Spleen (tissue), 11 donors: ENCODE data around the gene AHI1. TPM values are rescaled to one million over a fixed set of nuclear protein-coding genes. Genes with fewer than 3 reads are reported as not detected.

Experiments
- DNase-seq: peaks from one replicate; pipeline ENCODE4 v3.0.0-alpha.2; 2020
- H3K27ac ChIP-seq, 8 donors: fragments of 200-600 bp; sonication (generic) in 7 of 8; 1 replicate in 4 of 8; 2 replicates in 4 of 8; pipeline versions ENCODE4 v1.5.0 to v1.8.0; 2016 to 2021; ENCODE audit warnings: inconsistent platforms in 4 of 8, mild to moderate bottlenecking in 4 of 8, moderate library complexity in 1 of 8
- H3K27me3 ChIP-seq, 7 donors: fragments of 200-600 bp; sonication (generic) in 6 of 7; replicated peaks in 1 of 7; 1 replicate in 4 of 7; 2 replicates in 3 of 7; pipeline versions ENCODE4 v1.5.0 to v1.8.0; 2016 to 2021; ENCODE audit warnings: inconsistent platforms in 3 of 7, mild to moderate bottlenecking in 1 of 7
- H3K36me3 ChIP-seq, 6 donors: fragments of 200-600 bp; sonication (generic) in 5 of 6; 1 replicate in 4 of 6; 2 replicates in 2 of 6; pipeline versions ENCODE4 v1.5.0 to v1.8.0; 2016 to 2021; ENCODE audit warnings: inconsistent platforms in 2 of 6
- H3K4me1 ChIP-seq, 6 donors: fragments of 200-600 bp; sonication (generic) in 5 of 6; 1 replicate in 3 of 6; 2 replicates in 3 of 6; pipeline versions ENCODE4 v1.5.0 to v1.8.0; 2016 to 2021; ENCODE audit warnings: inconsistent platforms in 3 of 6
- H3K4me3 ChIP-seq, 8 donors: fragments of 200-600 bp; sonication (generic) in 7 of 8; 1 replicate in 4 of 8; 2 replicates in 4 of 8; pipeline versions ENCODE4 v1.5.0 to v1.8.0; 2016 to 2021; ENCODE audit warnings: inconsistent platforms in 4 of 8, mild to moderate bottlenecking in 4 of 8, moderate library complexity in 2 of 8
- H3K9me3 ChIP-seq, 8 donors: fragments of 200-600 bp; sonication (generic) in 7 of 8; 1 replicate in 4 of 8; 2 replicates in 4 of 8; pipeline versions ENCODE4 v1.5.0 to v1.8.0; 2016 to 2021; ENCODE audit warnings: inconsistent platforms in 4 of 8
- CTCF ChIP-seq, 11 experiments: fragments of 200-600 bp in 7 of 11; fragments of 450-650 bp in 4 of 11; sonication (generic) in 4 of 11; IDR thresholded peaks in 8 of 11; conservative IDR thresholded peaks in 3 of 11; 1 replicate in 7 of 11; 2 replicates in 4 of 11; pipeline versions ENCODE4 v1.4.0 to v1.8.0; 2016 to 2021; ENCODE audit warnings: antibody characterized with exemption in 11 of 11, inconsistent platforms in 4 of 11, mild to moderate bottlenecking in 1 of 11
- POLR2A ChIP-seq, 3 donors: fragments of 450-650 bp; IDR thresholded peaks; one replicate each; pipeline ENCODE4 v1.5.1; 2017; ENCODE audit warnings: antibody characterized with exemption in 3 of 3, mild to moderate bottlenecking in 1 of 3
- POLR2AphosphoS5 ChIP-seq, 3 donors: sonication (generic); formaldehyde crosslinking; IDR thresholded peaks; one replicate each; pipeline ENCODE4 v1.5.1; 2017; ENCODE audit warnings: antibody characterized with exemption in 3 of 3
- WGBS, 5 donors: extraction: QIAGEN DNeasy Blood & Tissue Kit in 3 of 5; methylation state at CpG; one replicate each; pipeline versions ENCODE4 v1.1.5 to v1.1.7; 2013 to 2018; 5-methylcytosine and 5-hydroxymethylcytosine counted together
- intact Hi-C: fragments of 100-400 bp; cut with DNase I; formaldehyde crosslinking; loops from one replicate; pipeline ENCODE4 v1.15.0; 2023; ENCODE audit warnings: low total_unique reads
- polyA plus RNA-seq, 3 donors: library from polyadenylated mRNA; stranded (reverse); fragments of 200-250 nt; gene quantifications; one replicate each; pipeline ENCODE4 v1.2.1, GENCODE V29; 2013
- total RNA-seq, 7 donors: library from RNA; depleted of rRNA in 3 of 7; stranded (reverse); fragments of >200 nt in 3 of 7; fragmentation: NEBNext Ultra II Directional in 4 of 7; extraction: Animal tissue kit (Norgen Biotek cat#: 25700) in 4 of 7; gene quantifications; one replicate each; pipeline versions ENCODE4 v1.1.0 to v1.2.1, GENCODE V29; 2016 to 2021
- donor health status: healthy with polysubstance abuse.
- donor health status: DM: no; HTN: no; CAD: no; lungs with moderate emphysema.
- donor health status: DM: no; HTN: no; CAD: no.
- donor health status: Bipolar disorder and iron deficiency.
- donor health status: healthy.
- donor health status: DM: no; HTN: no; CAD: no.
- donor health status: DM: yes; HTN: yes; CAD: no.

AHI1 gene
- total and polyA plus RNA-seq, 10 donors, result 3.6 to 21.8 (median 16.9) TPM

GRCh38 chr6:135503703-135504475 is 6.3 kb upstream of the AHI1 start:
- no peak for DNase-seq

DNA sequence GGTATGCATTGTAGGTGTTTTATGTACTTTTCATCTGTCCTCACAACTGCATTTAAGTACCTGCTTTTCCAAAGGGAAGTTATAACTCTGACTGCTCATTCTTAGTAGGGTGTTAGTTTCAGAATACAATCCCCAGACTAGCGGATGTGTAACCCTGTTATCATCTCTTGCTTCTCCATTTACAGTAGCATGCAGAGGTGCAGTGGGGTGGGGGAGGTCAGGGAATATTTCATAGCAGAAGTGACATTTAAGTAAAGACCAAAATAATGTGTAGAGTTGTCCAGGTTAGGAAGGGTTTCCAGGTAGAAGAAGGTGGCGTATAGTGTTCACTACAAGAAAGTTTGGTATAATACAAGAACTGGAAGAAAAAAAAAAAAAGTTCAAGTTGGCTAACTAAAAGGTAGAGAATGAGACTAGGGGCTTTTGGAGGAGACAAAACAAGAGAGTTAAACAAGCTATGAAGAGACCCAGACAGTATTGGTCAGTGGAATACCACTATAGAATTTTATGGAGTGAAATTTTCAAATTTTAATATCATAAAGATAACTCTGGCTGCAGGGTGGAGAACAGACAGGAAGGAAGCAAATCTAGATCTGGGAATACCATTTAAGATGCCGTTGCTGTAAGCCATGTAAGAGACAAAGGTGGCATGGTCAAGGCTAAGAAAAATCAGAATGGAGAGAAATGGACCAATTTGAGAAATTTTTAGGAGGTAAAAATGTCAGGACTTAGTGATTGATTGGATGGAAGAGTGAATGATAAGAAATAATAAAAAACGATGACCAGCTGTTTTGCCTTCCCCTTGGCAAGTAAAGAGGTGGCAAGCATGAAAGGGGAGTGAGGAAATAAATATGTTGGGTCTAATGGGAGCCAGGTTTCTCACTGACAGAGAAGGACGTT is 2.2 kb upstream of the AHI1 start:
- Histone ChIP-seq H3K4me3 (no peak overlapping the region), H3K4me1 (peaks cover 12 to 28% (median 20%) of the 10 kb centered on the region in 6 donors), H3K9me3 (no peaks in the 10 kb centered on the region), H3K36me3 (no peaks in the 10 kb centered on the region), H3K27ac (no peak overlapping the region), H3K27me3 (no peaks in the 10 kb centered on the region)
- no peak for TF ChIP-seq POLR2A (IDR thresholded peaks at IDR 0.05)
- no peak for TF ChIP-seq POLR2AphosphoS5 (IDR thresholded peaks at IDR 0.05)
- no peak for TF ChIP-seq CTCF (IDR thresholded peaks at IDR 0.05 in 8 of 11, conservative IDR thresholded peaks at IDR 0.05 in 3 of 11)
- DNase-seq, result no peak
- intact Hi-C loops, result loop anchor here (10.0 kb wide), 1 partner anchor 815 kb away; no protein-coding TSS in a partner anchor
- WGBS, 5 donors, result 83 to 90% (median 84%) methylated on average over 5 of the region's 5 CpGs

More at GRCh38 chr6:135503703-135504475, 6.3 kb upstream of the AHI1 start:
- intact Hi-C loops, result loop anchor here (10.0 kb wide), 1 partner anchor 811 kb away; no protein-coding TSS in a partner anchor
- Histone ChIP-seq H3K27me3 (no peaks in the 10 kb centered on the region), H3K9me3 (no peaks in the 10 kb centered on the region), H3K27ac (no peak overlapping the region), H3K36me3 (no peaks in the 10 kb centered on the region), H3K4me3 (no peak overlapping the region), H3K4me1 (peaks cover 1 to 8% (median 4%) of the 10 kb centered on the region in 6 donors)
- TF ChIP-seq CTCF (IDR thresholded peaks at IDR 0.05 in 8 of 11, conservative IDR thresholded peaks at IDR 0.05 in 3 of 11) (no peak), POLR2AphosphoS5 (IDR thresholded peaks at IDR 0.05) (no peak), POLR2A (IDR thresholded peaks at IDR 0.05) (no peak)
- WGBS, 5 donors, result 91 to 95% (median 93%) methylated on average over 6 of the region's 6 CpGs

- Histone ChIP-seq H3K27me3 (no peaks in the 10 kb centered on the region), H3K4me3 (peak overlapping the region; percentile 82 to 97 (median 96)), H3K36me3 (no peaks in the 10 kb centered on the region), H3K27ac (peak overlapping the region; percentile 86 to 95 (median 92)), H3K9me3 (no peaks in the 10 kb centered on the region), H3K4me1 (peaks cover 12 to 28% (median 20%) of the 10 kb centered on the region in 6 donors)
- no peak for TF ChIP-seq POLR2A (IDR thresholded peaks at IDR 0.05)
- no peak for TF ChIP-seq CTCF (IDR thresholded peaks at IDR 0.05 in 8 of 11, conservative IDR thresholded peaks at IDR 0.05 in 3 of 11)
- peak in 1 of 3 donors; percentile 79 for TF ChIP-seq POLR2AphosphoS5 (IDR thresholded peaks at IDR 0.05)
- DNase-seq, result no peak
- WGBS, 5 donors, result 1 to 3% (median 1%) methylated on average over 16 of the region's 16 CpGs
- intact Hi-C loops, result no loop called here
These were observed 773 bp upstream of the AHI1 start for GRCh38 chr6:135498185-135498841.
